ENCODE data around the gene IL4.
"Not testable (repeated sequence)": the region's sequence is repeated elsewhere in the genome, so short reads cannot be mapped to it uniquely, and the experiment has no call there.

IL4 gene

GRCh38 chr5:132673939-132674630 lies at the start of gene IL4:
IL4 (plus strand) TSS chr5:132673989; CDS start chr5:132674051, 62 bp downstream.
- no peak for DNase-seq (ENCODE audit: low spot score)

GRCh38 chr5:132627470-132627869 lies 46.3 kb upstream of the IL4 start:
- DNase-seq (ENCODE audit: low spot score), result no peak

GRCh38 chr5:132628814-132629213 lies 45.0 kb upstream of the IL4 start:
- no peak for DNase-seq (ENCODE audit: low spot score)

GRCh38 chr5:132629230-132629944 lies 44.4 kb upstream of the IL4 start:
- DNase-seq (ENCODE audit: low spot score), result no peak

GRCh38 chr5:132633587-132633986 lies 40.2 kb upstream of the IL4 start:
- DNase-seq (ENCODE audit: low spot score), result not testable (repeated sequence)

- DNase-seq (ENCODE audit: low spot score), result no peak
Observed at GRCh38 chr5:132635873-132636272, 37.9 kb upstream of the IL4 start.

- DNase-seq (ENCODE audit: low spot score), result no peak
Observed at GRCh38 chr5:132637241-132637640, 36.5 kb upstream of the IL4 start.

- no peak for DNase-seq (ENCODE audit: low spot score)
Observed at GRCh38 chr5:132639706-132640130, 34.1 kb upstream of the IL4 start.

- DNase-seq (ENCODE audit: low spot score), result no peak
Observed at GRCh38 chr5:132640613-132641012, 33.2 kb upstream of the IL4 start.

- DNase-seq (ENCODE audit: low spot score), result no peak
Observed at GRCh38 chr5:132641241-132641723, 32.5 kb upstream of the IL4 start.

- DNase-seq (ENCODE audit: low spot score), result no peak
Observed at GRCh38 chr5:132641841-132642240, 31.9 kb upstream of the IL4 start.

GRCh38 chr5:132644177-132644576 lies 29.6 kb upstream of the IL4 start:
- no peak for DNase-seq (ENCODE audit: low spot score)

GRCh38 chr5:132646583-132647266 lies 27.1 kb upstream of the IL4 start:
- DNase-seq (ENCODE audit: low spot score), result no peak

- no peak for DNase-seq (ENCODE audit: low spot score)
Observed at GRCh38 chr5:132647473-132647872, 26.3 kb upstream of the IL4 start.

- DNase-seq (ENCODE audit: low spot score), result no peak
Observed at GRCh38 chr5:132648355-132648754, 25.4 kb upstream of the IL4 start.

GRCh38 chr5:132651838-132652469 lies 21.8 kb upstream of the IL4 start:
- DNase-seq (ENCODE audit: low spot score), result no peak

GRCh38 chr5:132653716-132654115 lies 20.1 kb upstream of the IL4 start:
- no peak for DNase-seq (ENCODE audit: low spot score)

- peak; percentile 70 for DNase-seq (ENCODE audit: low spot score)
Observed at GRCh38 chr5:132655821-132656773, 17.7 kb upstream of the IL4 start.

GRCh38 chr5:132656774-132657355 lies 16.9 kb upstream of the IL4 start:
- DNase-seq (ENCODE audit: low spot score), result no peak

- no peak for DNase-seq (ENCODE audit: low spot score)
Observed at GRCh38 chr5:132657676-132658380, 16.0 kb upstream of the IL4 start, which contains the start of gene IL13. IL13 (plus strand) TSS chr5:132658173; CDS start chr5:132658187, 14 bp downstream.
